ENCODE results near the gene FIBP.
A peak's percentile ranks its signal among the peaks of the same experiment; 100 is the strongest.

Gene FIBP

DNA sequence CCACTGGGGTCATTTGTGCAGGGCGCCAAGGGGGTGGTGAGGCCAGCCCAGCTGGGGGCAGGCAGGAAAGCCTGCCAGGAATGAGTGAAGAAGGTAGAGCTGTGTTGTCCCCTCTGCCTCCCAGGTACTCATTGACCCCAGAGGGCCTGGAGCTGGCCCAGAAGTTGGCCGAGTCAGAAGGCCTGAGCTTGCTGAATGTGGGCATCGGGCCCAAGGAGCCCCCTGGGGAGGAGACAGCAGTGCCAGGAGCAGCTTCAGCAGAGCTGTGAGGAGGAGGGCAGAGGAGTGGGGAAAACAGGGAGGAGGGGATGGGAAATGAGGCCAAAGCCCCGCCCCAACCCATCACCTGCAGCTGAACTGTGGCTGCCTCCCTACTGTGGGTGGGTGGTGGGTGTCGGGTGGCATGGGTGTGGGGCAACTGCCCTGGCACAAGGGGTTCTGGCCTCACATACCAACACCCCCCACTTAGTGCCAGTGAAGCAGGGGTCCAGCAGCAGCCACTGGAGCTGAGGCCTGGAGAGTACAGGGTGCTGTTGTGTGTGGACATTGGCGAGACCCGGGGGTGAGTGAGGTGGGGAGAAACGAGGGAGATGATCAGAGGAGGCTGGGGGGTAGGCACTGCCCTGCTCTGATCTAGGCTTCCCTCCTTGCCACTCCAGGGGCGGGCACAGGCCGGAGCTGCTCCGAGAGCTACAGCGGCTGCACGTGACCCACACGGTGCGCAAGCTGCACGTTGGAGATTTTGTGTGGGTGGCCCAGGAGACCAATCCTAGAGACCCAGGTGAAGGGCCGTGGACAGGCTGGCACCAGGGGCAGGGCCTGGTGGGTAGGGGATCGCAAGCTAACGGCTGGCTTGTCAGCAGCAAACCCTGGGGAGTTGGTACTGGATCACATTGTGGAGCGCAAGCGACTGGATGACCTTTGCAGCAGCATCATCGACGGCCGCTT, 25.1 kb downstream of the FIBP start:
- no peak for DNase-seq (ENCODE audit: extremely low read depth, low read depth)
- TF ChIP-seq, protein P1, sequence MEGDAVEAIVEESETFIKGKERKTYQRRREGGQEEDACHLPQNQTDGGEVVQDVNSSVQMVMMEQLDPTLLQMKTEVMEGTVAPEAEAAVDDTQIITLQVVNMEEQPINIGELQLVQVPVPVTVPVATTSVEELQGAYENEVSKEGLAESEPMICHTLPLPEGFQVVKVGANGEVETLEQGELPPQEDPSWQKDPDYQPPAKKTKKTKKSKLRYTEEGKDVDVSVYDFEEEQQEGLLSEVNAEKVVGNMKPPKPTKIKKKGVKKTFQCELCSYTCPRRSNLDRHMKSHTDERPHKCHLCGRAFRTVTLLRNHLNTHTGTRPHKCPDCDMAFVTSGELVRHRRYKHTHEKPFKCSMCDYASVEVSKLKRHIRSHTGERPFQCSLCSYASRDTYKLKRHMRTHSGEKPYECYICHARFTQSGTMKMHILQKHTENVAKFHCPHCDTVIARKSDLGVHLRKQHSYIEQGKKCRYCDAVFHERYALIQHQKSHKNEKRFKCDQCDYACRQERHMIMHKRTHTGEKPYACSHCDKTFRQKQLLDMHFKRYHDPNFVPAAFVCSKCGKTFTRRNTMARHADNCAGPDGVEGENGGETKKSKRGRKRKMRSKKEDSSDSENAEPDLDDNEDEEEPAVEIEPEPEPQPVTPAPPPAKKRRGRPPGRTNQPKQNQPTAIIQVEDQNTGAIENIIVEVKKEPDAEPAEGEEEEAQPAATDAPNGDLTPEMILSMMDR (IDR thresholded peaks at IDR 0.05; ENCODE audit: low read depth, low read length, missing control alignments): no peak
- no peak overlapping the region for H3K4me3 ChIP-seq (replicated peaks; ENCODE audit: low read depth, low read length)

DNA sequence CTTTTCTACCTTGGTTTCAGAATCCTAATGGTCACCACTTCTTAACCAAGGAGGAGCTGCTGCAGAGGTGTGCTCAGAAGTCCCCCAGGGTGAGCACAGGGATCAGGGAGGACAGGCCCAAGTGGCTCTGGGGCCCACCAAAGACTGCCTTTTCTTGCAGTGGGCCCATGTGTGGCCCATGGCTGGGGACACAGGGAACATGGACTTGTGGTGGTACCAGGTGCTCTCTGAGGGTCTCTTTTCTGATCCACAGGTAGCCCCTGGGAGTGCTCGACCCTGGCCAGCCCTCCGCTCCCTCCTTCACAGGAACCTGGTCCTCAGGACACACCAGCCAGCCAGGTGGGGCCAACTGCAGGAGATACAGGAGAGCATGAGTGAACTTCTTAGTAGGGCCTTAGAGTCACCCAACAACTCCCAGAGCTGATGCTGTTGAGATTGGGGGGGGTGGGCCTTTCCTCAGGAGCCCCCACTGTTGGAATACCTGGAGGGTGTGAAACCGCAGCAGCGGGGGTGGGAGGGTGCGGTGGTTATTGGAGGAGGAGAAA, 26.0 kb downstream of the FIBP start:
- peak overlapping the region; percentile 80; the same call in 1 of the 2 replicates for H3K4me3 ChIP-seq (replicated peaks; ENCODE audit: low read depth, low read length)
- no peak for DNase-seq (ENCODE audit: extremely low read depth, low read depth)
- TF ChIP-seq, protein P1 (IDR thresholded peaks at IDR 0.05; ENCODE audit: low read depth, low read length, missing control alignments): no peak

DNA sequence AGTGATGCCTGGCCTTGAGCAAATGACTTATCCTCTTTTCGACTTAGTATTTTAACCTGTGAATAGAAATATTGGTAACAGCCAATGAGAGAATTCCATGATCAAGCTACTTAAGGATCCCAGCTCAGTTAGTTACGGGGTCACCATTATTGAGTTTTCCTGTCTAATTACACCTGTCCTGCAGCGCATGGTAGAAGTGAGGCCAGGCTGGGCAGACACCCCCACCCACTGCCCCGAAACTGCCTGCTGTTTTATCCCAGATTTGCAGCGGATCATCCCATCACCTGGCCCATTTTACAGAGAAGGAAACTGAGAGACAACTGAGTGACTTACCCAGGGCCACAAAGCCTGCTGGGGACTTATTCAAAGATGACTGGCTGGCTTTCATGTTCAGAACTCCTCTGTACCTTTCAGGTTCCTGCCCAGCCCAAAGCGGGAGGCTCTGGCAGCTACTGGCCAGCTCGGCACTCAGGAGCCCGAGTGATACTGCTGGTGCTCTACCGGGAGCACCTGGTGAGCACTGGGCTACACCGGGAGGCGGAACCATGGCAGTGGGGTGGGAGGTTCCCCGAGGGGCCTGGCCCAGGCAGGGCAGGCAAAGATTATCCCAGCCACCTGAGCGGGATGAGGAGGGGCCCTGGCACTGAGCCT, 26.6 kb downstream of the FIBP start:
- peak overlapping the region; percentile 80 for H3K4me3 ChIP-seq (replicated peaks; ENCODE audit: low read depth, low read length)
- TF ChIP-seq, protein P1 (IDR thresholded peaks at IDR 0.05; ENCODE audit: low read depth, low read length, missing control alignments): no peak
- DNase-seq (ENCODE audit: extremely low read depth, low read depth): no peak

DNA sequence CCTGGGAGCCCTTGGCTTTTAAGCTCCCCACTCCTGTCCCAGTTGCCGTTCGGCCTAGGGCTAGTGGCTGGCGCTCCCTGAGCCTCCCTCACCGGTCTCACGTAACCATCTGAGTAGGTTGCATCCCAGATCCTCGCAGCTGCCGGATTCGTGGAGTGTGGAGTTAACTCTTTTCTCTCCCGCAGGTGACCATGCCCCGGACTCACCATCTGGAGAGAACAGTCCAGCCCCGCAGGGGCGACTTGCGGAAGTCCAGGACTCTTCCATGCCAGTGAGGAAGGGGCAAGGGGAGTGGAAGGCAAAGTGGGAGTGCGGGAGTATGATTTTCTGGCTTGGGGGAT, 27.1 kb downstream of the FIBP start:
- no peak for DNase-seq (ENCODE audit: extremely low read depth, low read depth)
- H3K4me3 ChIP-seq (replicated peaks; ENCODE audit: low read depth, low read length): peak overlapping the region; percentile 80
- TF ChIP-seq, protein P1 (IDR thresholded peaks at IDR 0.05; ENCODE audit: low read depth, low read length, missing control alignments): no peak

DNA sequence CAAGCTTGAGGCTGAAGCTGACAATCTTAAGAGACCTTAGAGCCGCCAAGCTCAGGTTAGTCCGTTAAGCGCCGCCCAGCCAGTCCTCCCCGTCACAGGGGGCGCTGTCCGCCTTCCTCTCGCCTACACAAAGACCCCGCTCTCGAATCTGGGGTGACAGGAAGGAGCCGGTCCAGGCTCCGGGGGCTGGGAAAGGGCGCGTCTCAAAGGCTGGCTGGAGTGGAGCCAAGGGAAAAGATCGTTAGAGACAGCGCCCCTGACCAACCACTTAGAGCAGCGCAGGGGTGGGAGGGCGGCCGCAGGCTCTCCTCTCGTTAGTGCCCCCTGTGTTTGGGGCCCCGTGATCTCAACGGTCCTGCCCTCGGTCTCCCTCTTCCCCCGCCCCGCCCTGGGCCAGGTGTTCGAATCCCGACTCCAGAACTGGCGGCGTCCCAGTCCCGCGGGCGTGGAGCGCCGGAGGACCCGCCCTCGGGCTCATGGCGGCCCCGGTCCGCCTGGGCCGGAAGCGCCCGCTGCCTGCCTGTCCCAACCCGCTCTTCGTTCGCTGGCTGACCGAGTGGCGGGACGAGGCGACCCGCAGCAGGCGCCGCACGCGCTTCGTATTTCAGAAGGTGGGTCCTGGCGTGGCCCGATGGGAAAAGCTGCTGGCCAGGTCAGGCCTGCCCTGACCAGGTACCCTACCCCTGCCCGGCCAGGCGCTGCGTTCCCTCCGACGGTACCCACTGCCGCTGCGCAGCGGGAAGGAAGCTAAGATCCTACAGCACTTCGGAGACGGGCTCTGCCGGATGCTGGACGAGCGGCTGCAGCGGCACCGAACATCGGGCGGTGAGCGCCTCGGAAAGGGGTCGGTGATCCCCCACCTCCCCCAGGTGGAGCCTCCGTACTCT, 27.8 kb downstream of the FIBP start, which contains the start of gene MUS81:
MUS81 (plus strand) TSS at position 156 of the 887 bp plus-strand sequence; CDS start at position 477, 321 bp downstream.
- H3K4me3 ChIP-seq (replicated peaks; ENCODE audit: low read depth, low read length): peak within 1 kb of the TSS; percentile 80
- peak; percentile 95 for DNase-seq (ENCODE audit: extremely low read depth, low read depth)
- TF ChIP-seq, protein P1 (IDR thresholded peaks at IDR 0.05; ENCODE audit: low read depth, low read length, missing control alignments): peak; percentile 86

DNA sequence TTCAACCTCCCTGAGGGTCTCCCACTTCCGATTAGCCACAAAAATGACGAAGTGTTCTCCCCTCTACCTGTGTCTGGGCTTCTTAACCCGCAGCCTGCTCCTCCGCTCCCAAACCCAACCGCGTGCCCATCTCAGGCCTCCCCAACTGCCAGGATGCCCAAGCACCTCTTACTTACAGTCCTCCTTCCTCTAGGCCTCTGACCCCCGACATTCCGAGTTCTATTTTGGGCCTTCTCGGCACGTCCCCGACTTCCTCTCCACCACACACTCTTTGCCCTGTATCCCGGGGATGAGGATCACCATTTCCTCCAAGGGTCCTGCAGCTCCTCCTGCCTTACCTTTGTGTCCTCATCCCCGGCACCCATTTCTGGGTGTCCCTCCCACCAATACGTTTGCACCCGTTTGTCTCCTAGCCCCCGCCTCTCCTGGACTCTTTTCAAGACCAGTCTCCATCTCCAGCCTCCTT, 28.4 kb downstream of the FIBP start:
- peak overlapping the region; percentile 80 for H3K4me3 ChIP-seq (replicated peaks; ENCODE audit: low read depth, low read length)
- DNase-seq (ENCODE audit: extremely low read depth, low read depth): no peak
- TF ChIP-seq, protein P1 (IDR thresholded peaks at IDR 0.05; ENCODE audit: low read depth, low read length, missing control alignments): no peak

Data from HFF-Myc (cell line).